ENCODE results near the gene ALPG.
"Not testable (repeated sequence)": the region's sequence is repeated elsewhere in the genome, so short reads cannot be mapped to it uniquely, and the experiment has no call there.

ALPG gene

DNA sequence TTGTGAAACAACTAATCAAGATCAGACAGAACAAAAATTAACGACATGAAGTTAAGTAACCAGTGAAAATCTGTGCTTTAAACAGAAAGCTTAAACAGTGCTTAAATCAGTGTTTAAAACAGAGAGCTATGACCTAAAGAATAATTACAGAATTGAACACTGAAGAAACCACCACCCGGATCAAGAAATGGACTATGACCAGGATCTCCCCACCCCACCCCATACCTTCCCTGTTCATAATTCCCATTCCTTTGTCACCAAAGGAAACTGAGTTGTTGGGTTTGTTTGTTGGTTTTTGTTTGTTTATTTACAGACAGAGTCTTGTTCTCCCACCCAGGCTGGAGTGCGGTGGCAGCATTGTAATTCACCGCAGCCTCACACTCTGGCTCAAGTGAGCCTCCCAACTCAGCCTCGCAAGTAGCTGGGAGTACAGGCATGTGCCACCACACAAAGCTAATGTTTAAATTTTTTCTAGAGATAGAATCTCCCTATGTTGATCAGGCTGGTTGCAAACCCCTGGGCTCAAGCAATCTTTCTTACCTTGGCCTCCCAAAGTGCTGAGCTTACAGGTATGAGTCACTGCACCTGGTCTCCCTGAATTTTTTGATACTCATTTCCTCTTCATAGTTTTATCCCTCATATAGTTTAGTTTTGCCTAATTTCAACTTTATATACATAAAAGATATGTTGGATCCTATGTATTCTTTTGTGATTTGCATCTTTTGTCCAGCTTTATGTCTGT lies 8.2 kb upstream of the ALPG start:
- DNase-seq, result no peak

DNA sequence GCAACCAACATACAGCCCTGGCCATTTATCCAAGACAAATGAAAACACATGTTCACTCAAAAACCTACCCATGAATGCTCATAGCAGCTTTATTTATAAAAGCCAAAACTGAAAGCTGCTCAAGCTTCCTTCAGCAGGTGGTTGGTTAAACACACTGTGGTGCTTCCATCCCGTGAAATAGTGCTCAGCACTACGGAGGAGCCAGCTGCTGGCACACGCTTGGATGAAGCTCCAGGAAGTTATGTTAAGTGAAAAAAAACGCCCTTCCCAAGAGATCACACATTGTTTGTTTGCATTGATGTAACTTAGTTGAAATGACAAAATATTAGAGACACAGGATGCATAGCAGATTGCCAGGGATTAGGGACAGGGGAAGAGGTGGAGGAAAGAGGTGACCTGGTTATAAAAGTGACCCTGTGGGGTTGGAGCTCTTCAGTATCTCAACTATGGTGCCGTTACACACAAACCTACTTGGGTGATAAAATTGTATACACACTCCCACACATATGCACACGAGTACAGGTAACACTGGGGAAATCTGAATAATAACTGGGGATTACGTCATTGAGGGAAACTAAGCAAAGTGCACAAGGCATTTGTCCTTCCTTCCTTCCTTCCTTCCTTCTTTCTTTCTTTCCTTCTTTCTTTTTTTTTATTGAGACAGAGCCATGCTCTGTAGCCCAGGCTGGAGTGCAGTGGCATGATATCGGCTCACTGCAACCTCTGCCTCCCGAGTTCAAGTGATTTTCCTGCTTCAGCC lies 6.2 kb upstream of the ALPG start:
- DNase-seq, result no peak

DNA sequence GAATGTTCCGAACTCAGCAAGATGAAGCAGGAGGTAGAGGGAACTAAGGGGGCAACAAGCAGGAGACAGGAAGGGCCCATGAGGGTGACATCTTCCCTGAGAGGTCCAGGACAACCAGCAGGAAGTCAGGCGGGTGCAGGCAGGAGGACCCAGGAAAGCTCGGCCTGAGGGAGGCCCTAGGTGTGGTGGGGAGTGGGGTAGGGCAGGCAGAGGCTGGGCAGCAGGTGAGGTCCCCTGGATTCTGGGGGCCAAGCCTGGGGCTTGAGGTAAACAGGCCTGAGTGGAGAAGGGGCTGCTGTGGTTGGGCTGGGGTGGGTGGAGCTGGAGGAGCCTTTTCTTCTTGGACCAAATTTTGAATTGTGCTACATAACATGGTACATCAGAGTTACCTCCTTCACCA lies 4.1 kb upstream of the ALPG start:
- DNase-seq, result no peak

DNA sequence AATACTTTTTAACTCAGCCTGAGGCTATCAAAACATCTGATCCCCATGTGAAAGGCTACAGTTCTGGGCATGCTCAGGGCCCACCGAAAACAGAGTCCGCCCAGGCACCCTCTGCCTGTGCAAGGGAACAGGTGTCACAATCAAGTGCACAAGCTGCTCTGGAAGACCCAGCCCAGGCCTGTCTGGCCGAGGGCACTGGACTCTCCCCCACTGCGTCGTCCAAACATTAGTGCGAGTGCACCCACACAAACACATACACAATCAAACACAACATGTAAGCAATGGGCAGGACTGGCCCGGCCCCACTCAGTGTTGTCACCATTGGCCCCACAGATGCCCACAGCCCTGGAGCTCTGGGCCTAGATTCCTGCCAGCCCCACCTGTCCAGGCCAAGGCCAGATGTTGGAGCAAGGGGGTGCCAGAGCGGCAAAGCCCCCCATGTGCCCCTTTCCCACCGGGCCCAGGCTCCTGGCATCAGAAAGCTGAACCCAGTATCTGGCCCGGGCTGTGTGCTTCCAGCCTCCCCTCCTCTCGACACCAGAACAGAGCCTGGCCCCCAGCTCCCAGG lies 617 bp upstream of the ALPG start:
- no peak for DNase-seq

DNA sequence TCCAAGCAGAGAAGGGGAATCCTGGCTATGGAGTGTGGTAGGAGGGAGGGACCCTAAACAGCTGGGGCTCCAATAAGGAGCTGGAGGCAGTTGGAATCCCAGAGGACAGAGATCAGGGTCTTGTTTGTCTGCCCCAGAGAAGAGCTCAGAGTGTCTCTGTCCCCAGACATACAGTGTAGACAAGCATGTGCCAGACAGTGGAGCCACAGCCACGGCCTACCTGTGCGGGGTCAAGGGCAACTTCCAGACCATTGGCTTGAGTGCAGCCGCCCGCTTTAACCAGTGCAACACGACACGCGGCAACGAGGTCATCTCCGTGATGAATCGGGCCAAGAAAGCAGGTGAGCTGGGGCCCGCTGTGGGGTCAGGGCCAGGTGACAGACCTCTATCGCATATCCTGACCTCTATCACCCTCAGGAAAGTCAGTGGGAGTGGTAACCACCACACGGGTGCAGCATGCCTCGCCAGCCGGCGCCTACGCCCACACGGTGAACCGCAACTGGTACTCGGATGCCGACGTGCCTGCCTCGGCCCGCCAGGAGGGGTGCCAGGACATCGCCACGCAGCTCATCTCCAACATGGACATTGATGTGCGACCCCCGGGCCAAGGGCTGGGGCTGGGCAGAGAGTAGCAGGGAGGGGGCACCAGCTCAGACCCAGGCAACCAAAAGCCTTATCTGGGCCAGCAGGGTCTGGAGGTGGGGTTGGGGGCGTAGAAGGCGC lies 945 bp downstream of the ALPG start:
- DNase-seq, result not testable (repeated sequence)

DNA sequence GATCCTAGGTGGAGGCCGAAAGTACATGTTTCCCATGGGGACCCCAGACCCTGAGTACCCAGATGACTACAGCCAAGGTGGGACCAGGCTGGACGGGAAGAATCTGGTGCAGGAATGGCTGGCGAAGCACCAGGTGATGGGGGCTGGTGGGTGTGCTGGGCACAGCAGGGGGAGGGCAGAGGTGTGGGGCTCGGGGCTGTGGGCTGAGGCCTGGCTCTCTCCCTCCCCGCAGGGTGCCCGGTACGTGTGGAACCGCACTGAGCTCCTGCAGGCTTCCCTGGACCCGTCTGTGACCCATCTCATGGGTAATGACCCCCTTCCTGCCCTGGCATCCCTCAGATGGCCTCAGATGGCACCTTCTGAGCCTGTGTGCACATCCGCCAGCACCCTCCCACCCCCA lies 1.6 kb downstream of the ALPG start:
- DNase-seq, result not testable (repeated sequence)

DNA sequence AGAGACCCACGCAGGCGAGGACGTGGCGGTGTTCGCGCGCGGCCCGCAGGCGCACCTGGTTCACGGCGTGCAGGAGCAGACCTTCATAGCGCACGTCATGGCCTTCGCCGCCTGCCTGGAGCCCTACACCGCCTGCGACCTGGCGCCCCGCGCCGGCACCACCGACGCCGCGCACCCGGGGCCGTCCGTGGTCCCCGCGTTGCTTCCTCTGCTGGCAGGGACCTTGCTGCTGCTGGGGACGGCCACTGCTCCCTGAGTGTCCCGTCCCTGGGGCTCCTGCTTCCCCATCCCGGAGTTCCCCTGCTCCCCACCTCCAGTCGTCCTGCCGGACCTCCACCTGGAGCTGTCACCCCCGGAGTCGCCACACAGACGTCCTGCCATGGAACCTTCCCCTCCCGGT lies 3.0 kb downstream of the ALPG start:
- not testable (repeated sequence) for DNase-seq

DNA sequence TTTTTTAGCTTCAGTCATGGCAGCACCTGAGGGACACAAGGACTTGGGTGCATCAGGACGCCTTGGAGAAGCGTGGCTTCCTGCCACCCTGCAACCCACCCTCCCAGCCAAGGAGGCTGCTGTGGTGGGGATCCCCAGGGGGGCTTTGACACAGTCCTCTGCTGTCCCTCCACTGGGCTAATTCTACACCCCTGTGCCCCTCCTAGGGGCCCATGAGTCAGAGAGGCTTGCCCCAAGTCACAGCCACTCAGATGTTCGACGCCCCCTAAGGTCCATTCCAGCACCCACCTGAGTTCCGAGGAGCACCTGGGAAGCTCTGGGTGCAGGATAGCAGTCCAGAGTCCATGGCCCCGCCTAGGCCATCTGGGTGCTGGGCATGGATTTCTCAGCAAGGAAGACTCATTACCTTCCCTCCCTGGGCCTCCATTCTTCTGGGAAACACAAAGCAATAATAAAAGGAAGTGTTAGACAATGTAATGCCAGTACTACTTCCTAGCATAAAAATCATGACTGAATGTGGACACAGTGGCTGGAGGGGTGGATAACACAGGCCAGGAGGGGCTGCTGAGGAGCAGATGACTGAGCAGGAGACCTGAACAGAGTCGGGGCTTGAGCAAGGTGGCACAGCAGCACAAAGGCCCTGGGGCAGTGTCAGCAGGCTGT lies 3.7 kb downstream of the ALPG start:
- no peak for DNase-seq

DNA sequence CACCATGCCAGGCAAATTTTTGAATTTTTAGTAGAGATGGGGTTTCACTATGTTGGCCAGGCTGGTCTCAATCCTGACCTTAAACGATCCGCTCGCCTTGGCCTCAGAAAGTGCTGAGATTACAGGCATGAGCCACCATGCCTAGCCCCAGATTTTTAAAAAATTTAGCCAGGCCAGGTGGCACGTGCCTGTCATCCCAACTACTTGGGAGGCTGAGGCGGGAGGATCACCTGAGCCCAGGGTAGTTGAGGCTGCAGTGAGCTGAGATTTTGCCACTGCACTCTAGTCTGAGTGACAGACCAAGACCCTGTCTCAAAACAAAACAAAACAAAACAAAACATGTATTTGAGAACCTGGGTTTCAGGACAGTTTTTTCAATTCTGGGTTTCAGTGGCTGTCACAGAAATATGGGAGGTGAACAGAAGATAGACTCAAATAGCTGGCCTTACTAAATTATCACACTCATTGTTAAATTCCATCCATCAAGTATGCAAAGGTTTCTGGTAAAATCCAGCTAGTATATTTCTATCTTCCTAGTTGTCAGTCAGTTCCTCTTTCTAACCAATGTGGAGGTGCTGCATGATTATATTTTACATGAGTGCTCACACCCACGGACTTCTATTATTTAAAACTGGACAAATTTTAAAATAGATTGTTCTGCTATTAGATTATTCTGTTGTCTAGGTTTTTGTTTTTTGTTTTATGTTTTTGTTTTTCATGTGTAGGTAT lies 5.4 kb downstream of the ALPG start:
- DNase-seq, result no peak

DNA sequence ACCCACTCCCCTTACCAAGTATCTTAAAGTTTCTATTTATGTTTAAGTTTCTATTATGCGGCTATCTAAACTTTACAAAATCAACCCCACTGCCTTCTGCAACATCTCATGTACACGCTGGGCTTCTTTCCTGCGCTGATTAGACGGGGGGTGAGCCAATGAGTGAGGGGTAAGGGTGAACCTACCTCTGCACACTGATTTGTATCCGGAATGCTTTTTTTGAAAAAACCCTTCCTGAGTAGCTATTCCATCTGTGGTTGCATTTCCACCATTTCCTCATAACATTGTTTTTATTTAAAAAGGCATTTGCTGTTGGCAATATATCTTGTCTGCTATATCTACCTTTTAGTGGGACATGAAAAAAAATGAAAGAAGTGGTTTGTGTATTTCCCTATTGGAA lies 6.3 kb downstream of the ALPG start:
- DNase-seq, result no peak

DNA sequence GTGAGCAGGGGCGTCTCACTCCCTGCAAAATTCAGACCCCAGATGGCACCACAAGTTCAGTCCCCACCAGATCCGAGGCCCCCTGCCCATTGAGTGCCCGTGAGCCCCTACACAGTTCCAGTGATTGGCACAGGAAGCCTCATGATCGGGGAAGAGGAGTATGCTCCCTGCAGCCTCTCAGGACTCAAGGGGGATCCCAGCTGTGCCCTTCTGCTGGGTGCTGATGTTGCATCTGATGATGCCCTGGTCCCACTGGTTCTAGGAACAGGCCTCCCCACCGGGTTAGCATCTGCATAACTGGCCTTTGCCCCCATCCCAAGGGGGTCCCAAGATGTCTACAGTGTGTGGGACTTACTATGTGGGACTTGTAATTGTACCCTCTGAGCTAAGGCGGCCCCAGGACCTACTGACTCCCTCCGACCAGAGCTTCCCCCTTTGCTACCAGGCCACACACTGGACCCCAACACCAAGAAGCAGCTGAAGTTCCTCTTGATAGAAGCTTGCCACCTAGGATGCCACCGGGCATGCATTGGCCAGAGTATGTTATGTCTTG lies 8.6 kb downstream of the ALPG start:
- DNase-seq, result no peak

DNA sequence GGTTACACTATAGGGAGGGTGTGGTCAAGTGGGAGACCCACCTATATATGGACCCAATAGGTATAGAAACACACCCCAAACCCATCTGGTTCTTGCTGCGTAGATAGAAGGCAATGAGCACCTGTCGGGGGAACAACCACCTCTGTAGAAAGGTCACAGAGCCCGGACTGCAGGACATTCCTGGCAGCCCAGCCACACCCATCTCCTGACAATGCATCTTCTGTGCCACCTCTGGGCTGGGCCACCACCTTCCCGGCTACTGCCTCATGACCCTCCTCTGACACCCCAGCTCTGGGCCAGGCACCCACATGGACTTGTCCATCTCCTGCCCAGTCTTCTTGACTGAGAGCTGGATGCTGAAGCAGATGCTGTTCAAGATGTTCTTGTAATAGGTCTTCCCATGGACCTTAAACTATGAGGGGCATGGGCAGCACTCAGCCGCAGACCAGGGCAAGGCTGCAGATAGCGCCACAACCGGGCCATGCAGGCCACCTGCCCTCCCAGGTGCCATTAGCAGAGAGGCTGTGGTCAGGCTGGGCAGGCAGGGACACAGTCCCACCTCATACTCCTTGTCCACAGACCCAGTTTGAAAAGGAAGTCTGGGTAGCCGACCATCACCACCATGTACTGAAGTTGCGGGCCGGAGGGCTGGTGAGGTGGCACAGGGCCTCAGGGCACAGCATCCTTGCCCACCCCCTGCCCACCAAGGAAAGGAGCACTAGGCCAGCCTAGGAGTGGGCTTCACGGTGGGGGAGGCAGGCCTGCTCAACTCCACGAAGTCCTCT lies 9.3 kb downstream of the ALPG start:
- DNase-seq, result no peak

DNA sequence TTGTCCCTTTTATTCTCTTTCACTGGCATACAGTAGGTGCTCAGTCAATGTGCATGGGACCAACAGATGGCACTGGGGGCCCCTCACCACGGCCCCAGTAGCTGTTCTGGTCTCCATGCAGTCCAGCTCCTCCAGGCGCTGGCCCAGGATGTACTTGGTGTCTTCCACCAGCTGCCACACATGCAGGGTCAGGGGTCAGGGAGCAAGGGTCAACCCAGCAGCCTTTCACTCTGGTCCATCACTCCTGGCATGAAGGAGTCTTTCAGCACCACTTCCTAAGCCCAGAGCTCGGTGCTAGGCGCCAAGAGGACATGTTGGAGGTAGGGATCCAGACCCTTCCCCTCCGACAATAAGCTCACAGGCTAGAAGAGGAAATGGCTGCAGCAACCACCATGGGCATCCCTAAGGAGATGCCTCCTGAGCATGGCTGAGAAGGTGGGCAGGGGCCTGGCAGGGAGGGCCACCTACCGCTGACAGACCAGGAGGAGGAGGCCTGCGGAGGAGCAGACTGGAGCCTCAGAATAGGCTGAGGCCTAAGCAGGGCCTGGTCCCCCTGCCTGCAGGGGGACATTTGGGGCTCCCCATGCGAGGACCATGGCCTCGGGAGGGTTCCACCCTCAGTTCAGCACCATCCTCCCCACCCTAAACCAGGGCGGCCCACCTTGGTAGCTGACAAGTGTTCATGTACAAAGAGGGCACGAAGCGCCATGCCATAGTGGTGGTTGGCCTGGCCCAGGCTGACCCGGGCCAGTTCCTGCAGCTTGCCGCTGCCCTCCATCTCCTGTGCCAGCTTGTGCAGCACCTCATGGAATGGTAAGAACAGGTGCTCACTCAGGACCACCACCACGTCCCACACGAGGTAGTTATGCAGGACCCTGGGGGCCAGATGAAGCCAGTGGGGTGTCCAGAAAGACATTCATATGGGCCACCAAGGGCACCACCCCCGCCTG lies 10.2 kb downstream of the ALPG start:
- no peak for DNase-seq

DNA sequence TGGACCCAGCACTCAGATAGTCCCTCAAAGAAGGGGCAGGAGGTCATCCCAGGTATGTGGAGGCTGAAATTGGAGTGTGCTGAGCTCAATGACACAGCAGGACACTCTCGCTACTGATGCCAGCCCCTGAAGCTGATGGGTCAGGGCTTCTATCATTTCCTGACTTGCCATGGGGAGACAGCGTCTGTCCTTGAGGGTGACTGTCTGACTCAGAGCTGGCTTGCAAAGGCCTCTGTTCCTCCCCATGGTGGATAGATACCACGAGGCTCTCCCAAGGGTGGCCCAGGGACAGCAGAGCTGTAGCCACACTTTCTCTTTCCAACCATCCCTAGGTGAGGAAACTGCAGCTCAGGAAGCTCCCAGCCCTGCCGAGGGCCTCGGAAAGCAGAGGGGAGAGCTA lies 10.8 kb downstream of the ALPG start:
- no peak for DNase-seq

DNA sequence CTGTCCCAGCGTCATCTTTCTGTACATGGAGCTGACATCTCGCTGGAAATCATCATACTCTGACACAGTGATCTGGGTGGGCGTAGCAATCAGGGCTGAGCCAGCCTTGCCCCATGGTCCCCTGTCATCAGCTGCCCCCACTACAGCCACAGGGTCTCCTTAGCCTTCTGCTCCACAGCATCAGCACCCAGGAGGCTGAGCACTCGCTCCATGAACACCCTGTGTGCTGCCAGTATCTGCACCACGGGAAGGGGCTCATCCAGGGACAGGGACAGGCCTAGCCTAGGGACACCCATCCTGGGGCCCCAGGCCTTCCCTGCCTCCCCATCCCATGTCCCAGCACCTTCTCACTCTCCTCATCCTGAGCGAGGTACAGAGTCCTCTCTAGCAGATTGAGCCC lies 11.4 kb downstream of the ALPG start:
- no peak for DNase-seq

DNA sequence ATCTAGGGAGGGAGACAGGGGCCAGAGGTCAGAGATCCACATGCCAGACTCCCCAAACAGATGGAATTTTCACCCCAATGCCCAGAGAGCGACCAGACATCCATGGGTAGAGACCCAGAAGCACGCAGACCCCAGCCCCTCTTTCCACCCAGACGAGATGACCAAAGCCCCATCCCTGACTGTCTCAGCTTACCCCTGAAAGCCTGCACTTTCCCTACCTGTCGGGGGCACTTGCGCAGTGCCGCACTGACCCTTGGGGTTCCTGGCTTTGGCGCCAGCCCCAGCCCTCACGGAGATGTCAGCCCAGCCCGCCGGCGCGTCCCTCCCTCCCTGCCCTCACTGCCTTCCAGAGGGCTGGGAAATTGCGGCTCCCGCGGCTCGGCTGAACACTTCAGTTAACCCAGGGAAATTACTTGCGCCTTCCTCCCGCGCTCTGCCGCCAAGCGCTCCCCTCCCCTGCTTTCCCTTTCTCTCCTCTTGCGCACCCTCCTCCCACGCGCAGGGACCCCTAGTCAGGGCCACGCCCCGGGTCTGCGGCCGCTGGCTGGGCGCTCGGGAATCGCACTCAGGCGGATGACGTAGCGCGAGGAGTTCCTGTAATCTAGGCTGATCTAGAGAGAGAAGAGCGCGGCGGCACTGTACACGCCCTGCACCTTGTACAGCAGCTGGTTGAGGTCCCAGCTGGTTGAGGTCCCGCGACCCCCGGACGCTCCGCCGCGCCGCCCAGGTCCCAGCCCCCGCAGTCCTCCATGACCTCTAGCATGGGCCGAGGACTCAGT lies 12.0 kb downstream of the ALPG start:
- DNase-seq, result no peak

DNA sequence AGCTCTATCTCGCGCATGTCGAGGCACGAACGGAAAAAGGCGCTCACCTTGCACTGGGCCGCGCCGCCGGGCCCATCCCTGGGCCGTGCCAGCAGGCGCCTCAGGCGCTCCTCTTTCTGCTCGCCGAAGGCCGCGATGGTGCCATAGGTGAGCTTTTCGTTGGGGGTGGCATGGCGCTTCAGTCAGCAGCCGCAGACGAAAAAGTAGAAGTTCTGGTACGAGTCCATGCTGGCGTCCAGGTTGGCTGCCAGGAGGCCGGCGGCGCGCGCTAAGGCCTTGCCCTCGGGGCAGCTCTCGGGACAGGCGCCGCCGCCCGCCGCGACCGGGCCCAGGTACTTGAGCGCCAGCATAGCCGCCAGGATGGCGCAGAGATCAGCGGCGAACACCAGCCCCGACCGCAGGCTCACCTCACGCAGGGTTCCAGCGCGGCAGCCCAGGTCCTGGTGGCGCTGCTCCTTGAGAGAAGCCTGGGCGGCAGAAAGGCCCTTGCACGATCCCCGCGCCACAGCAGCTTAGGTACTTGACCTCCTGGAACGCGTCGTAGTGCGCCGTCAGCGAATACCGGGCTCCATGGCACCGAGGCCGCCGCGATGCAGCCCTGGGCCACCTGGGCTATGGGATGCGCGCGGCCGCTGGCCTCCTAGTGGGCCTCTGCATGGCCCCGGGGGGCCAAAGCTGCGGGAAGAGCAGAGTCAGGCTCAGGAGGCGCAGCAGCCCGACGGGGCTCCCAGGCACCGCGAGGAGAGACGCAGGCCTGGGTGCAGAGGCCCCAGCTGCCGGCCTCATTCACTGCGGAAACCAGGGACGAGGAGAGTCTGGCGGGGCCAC lies 12.8 kb downstream of the ALPG start:
- DNase-seq, result no peak

DNA sequence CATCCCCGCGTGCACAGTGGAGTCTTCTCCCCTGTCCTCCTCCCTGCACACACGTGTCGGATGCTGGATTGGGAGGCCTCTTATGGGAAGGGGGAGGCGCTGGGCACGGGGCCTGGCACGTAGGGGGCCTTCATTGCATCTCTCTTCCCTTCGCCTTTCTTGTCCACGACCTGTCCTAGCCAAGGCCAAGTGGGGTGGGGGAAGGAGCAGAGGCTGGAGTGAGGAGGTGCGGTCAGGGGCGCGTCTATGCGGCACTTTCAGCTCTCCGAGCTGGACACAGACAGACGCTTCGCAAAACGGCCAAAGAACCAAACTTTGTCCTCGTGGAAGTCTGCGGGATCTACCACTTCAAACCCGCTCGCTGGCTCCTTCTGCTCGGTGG lies 13.4 kb downstream of the ALPG start:
- no peak for DNase-seq
